GM19239 (cell line): ENCODE measurements around the gene ATRIP.

Experiments
- DNase-seq: peaks from one replicate; pipeline ENCODE4 v3.0.0; 2011; ENCODE audit warnings: low spot score; ENCODE audit not compliant: insufficient read length
- FAIRE-seq: peaks from 2 replicates; lab custom pipeline; 2011; peaks lifted over from hg19 to GRCh38; lab: Jason Lieb, UNC

Gene ATRIP

GRCh38 chr3:48409291-48410201 is 37.0 kb upstream of the ATRIP start:
- FAIRE-seq (no peak), DNase-seq (no peak)

- FAIRE-seq, result no peak
Measured at GRCh38 chr3:48410205-48411040, 36.1 kb upstream of the ATRIP start.

GRCh38 chr3:48411041-48411588 is 35.4 kb upstream of the ATRIP start:
- DNase-seq (no peak), FAIRE-seq (no peak)

More at GRCh38 chr3:48410205-48411040, 36.1 kb upstream of the ATRIP start:
- no peak for DNase-seq

GRCh38 chr3:48411606-48412374 is 34.7 kb upstream of the ATRIP start:
- FAIRE-seq, result no peak

GRCh38 chr3:48412375-48413001 is 34.0 kb upstream of the ATRIP start:
- no peak for FAIRE-seq
- DNase-seq, result no peak

More at GRCh38 chr3:48411606-48412374, 34.7 kb upstream of the ATRIP start:
- DNase-seq, result no peak

GRCh38 chr3:48413086-48413485 is 33.5 kb upstream of the ATRIP start:
- FAIRE-seq, result no peak
- DNase-seq, result no peak

- DNase-seq (no peak), FAIRE-seq (no peak)
Measured at GRCh38 chr3:48413611-48414010, 32.9 kb upstream of the ATRIP start.

GRCh38 chr3:48414376-48415250 is 31.9 kb upstream of the ATRIP start:
- DNase-seq (no peak), FAIRE-seq (no peak)

GRCh38 chr3:48415251-48415953 is 31.1 kb upstream of the ATRIP start:
- FAIRE-seq, result no peak
- DNase-seq, result no peak

- FAIRE-seq (no peak), DNase-seq (no peak)
Measured at GRCh38 chr3:48416091-48416505, 30.4 kb upstream of the ATRIP start.

- FAIRE-seq, result no peak
- DNase-seq, result no peak
Measured at GRCh38 chr3:48416546-48416945, 30.0 kb upstream of the ATRIP start.

GRCh38 chr3:48417529-48418108 is 28.9 kb upstream of the ATRIP start:
- no peak for FAIRE-seq

GRCh38 chr3:48418140-48418539 is 28.4 kb upstream of the ATRIP start:
- DNase-seq, result no peak
- FAIRE-seq, result no peak

More at GRCh38 chr3:48417529-48418108, 28.9 kb upstream of the ATRIP start:
- no peak for DNase-seq

- FAIRE-seq (no peak), DNase-seq (no peak)
Measured at GRCh38 chr3:48418651-48419050, 27.9 kb upstream of the ATRIP start.

- no peak for DNase-seq
- no peak for FAIRE-seq
Measured at GRCh38 chr3:48419149-48419548, 27.4 kb upstream of the ATRIP start.

- FAIRE-seq, result no peak
- DNase-seq, result no peak
Measured at GRCh38 chr3:48419597-48419996, 26.9 kb upstream of the ATRIP start.

- FAIRE-seq (no peak), DNase-seq (no peak)
Measured at GRCh38 chr3:48420561-48420960, 26.0 kb upstream of the ATRIP start.

GRCh38 chr3:48422272-48422671 is 24.3 kb upstream of the ATRIP start:
- FAIRE-seq (no peak), DNase-seq (no peak)
